ENCODE results near the gene KLF1.
"Not testable (repeated sequence)": the region's sequence is repeated elsewhere in the genome, so short reads cannot be mapped to it uniquely, and the experiment has no call there.

Gene KLF1

DNA sequence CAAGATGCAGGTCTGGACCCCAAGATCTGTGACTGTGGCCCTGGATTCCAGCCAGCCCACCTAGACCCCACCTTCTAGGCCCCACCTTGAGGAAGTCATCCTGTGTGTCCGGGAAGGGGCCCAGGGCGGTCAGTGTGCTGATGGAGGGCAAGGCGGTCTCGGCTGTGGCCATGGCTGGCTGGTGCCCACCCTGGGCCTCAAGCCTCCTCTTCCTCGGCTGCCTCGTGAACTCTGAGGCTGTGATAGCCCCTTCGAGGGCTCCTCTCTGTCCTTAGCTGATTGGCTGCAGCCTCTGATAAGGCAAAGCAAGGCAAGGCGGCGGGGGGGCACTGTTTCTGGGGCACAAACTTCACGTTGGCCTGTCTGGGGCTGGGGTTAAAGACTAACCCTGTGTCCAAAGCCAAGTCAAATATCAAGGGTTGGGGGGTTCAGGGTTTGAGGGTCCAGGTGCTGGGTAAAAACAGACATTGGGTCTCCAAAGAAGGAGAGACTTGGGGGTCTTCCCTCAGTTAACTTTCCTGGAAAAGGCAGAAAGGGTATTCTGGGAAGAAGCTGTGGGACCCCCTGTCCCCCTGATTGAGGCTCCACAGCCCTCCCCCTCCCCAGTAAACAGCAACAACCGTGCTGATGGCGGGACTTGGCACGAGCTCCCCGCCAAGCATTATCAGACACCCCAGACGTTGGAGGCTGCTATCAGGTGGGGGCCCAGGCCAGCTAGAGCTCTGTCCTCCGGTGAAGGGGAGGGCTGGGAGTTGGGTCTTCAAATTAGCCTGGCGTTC, at the start of gene KLF1:
KLF1 (minus strand) TSS at position 233 of the 779 bp plus-strand sequence; CDS start at position 172, 61 bp downstream.
- DNase-seq, result no peak

DNA sequence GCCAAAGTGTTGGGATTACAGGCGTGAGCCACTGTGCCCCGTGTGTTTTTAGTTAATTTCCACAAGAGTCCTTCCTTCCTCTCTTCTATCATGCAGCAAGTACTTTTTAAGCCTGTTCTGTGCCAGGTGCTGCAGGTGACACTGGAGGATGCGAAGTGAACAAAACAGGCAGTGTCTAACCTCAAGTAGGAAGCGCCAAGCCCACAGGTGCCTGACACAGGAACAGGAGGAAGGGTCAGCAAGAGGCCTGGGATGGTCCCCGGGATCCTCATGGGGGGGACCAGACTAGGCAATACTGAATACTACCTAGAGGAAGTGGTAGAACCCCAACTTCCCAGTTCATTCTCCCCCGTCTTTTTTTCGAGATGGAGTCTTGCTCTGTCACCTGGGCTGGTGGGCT, 49.6 kb upstream of the KLF1 start:
- no peak for DNase-seq

DNA sequence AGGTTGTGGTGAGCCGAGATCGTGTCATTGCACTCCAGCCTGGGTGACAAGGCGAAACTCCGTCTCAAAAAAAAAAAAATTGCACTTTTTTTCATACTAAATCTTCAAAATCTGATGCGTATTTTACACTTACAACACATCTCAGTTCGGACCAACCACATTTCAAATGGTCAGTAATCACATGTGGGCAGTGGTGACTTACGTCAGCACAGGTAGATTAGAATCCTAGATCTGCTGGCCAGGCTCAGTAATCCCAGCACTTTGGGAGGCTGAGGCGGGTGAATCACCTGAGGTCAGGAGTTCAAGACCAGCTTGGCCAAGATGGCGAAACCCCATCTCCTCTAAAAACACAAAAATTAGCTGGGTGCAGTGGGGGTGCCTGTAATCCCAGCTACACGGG, 48.1 kb upstream of the KLF1 start:
- no peak for DNase-seq

DNA sequence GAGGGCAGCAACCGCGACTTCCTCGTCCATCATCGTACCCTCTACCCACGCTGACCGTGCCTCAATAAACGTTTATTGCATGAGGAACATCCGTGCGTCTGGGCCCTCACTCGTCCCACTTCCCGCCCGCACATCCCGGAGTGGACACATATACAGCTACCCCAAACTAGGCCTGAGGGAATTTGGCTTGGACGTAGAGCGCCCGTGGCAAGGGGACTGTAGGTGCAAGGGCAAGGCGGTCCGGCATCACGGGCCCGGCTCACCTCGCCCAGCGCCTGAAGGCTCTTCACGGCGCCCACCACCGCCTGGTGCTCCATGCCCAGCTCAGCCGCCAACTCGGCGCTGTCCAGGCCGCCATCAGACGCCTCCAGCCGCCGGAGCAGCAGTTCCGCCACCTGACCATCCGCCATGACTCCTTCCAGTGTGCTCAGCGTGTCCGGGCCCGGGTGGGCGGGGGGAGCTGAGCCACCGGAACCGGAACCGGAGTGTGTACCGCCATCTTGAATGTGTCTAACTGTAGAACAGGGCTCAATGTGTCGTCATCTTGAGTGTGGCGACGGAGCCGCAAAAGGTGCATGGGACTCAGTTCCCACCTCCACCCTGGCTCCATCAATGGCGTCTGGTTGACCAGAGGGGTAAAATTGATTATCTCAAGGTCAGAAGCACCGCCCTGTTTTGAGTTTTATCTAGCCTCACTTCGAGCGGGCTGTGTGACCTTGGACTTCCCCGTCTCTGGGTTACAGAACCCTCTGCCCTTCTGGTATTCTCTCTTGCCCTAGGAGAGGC, 46.5 kb upstream of the KLF1 start, which contains the start of gene FARSA:
FARSA (minus strand) TSS at position 425 of the 786 bp plus-strand sequence; CDS start at position 410, 15 bp downstream.
- DNase-seq, result peak; percentile 85

DNA sequence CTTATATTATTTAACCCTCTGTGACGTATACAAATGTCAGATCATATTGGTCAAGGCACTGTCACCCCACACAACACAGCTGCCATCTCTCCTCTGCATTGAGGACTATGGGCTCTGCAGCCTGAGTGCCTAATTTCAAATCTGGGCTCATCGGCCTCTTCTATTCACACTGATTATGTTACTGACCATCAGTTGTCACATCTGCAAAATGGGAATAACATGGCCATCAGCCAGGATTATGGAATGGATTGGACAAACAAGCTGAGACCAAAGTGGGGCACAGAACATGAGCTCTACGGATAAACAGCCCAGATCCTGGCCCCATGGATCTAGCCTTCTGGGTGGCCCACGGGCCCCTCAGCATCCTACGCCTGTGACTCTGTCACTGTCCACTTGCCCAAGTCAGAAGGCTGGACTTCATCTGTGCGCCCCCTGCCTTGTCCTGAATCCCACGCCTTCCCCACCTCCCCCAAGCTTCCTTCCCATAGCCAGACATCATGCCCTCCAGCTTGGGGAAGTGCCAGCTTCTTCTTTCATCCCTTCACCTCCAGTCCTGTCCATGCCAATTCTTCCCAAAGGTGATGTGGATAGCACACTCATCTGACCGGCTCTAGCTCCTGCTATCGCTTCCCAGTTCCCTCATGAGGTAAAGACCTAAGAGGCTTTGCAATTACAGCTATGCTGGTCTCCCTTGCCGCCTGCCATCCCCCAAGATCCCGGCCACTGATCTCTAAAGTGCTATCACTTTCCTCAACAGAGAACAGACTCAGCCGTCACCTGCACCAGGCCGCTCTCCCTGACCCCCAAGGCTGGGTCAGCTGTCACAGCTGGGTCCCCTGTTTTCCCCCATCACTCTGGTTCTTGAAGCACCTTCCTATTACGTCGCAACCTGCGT, 45.6 kb upstream of the KLF1 start:
- DNase-seq, result no peak

DNA sequence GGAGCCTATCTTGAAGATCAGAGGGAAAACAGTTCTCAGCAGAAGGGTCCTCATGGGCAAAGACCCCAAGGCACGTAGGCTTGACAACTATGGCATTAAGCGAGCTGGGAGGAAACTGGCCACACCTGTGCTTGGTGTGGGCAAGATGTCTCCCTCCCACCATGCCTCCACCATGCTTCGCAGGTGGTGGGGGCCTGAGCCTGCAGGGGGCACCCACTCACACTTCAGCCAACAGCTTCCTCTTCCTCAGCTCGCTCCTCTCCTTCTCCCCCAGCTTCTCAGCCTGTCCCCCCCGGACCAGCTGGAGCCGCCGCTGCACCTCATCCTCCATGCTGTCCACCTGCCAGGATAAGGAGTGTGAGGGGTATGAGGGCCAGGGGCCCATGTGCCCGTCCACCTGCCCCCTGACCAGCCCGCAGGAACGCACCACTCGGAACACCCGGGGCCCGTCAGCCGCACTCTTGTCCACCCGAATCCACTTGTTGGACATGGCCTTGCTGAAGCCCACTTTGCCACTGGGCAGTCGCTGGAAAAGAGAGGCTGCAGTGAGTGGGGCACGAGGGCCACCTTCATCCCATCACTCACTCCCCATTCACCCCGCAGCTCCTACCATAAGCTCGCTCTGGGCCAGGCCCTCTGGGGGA, 43.1 kb upstream of the KLF1 start:
- DNase-seq, result no peak

DNA sequence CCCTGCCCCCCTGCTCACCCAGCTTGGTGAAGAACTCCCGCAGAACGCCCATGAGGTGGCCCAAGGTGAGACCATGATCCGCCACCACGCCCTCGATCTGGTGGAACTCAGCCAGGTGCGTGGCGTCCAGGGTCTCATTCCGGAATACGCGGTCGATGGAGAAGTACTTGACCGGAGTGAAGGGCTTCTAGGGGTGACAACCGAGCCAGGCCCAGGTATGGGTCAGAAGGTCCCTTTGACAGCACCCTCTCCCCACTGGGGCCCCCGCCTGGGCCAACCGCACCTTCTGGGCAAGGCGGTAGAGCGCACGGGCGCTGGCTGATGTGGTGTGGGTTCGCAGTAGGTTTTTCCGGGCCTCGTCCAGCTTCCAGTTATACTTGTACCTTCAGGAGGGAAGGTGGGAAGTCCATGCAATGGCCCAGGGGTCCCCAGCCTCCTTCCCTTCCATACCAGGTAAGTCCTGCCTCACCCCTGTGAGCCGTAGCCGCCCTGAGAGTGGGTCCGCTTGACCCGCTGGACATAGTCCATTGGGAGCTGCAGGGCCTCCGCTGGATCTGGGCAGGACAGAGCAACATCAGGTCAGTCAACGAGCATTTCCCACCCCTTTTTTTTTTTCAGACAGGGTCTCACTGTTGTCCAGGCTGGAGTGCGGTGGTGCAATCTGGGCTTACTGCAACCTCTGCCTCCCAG, 37.8 kb upstream of the KLF1 start:
- DNase-seq, result no peak

DNA sequence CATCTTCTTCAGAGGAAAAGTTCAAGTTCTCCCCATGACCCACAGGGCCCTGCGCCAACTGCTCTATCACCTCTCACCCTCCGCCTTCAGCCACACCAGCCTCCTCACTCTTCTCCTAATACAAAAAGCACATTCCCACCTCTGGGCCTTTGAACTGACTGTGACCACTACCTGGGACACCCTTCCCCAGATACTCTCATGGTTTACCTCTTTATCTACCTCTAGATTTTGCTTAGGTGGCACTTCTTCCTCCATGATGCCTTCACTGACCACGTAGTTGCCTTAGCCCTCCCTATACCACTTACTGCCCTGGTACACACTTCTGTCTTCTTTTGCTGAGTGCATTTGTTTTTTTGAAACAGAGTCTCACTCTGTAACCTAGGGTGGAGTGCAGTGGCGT, 36.0 kb upstream of the KLF1 start:
- no peak for DNase-seq

DNA sequence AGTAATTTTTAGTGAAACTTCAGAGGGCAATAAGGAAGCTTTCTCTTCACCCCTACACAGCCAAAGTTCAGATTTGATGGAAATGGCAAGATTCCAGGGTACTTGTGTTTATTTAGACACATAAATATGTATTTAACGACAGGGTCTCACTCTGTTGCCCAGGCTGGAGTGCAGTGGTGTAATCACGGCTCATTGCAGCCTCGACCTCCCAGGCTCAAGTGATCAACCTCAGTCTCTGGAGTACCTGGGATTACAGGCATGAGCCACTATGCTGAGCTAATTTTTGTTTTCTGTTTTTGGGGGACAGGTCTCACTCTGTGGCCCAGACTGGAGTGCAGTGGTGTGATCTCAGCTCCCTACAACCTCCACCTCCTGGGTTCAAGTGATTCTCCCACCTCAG, 34.0 kb upstream of the KLF1 start:
- no peak for DNase-seq

DNA sequence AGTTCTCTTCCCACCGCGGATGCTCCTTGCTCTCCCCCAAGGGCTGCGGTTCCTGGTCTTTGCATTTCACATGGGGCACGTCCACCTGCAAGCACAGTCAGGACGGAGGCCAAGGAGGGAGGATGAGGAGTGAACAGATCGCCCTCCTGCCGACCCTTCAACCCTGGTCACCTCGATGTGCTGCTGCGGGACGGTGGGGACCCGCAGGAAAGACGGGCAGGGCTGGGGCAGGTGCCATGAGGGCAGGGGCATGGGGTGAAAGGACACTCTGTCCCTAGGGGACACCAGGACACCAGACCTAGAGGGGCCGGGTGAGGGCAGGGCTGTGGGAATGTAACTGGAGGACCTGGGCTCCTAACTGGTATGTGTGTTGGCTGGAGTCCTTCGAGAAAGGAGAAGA, 31.3 kb upstream of the KLF1 start:
- no peak for DNase-seq

DNA sequence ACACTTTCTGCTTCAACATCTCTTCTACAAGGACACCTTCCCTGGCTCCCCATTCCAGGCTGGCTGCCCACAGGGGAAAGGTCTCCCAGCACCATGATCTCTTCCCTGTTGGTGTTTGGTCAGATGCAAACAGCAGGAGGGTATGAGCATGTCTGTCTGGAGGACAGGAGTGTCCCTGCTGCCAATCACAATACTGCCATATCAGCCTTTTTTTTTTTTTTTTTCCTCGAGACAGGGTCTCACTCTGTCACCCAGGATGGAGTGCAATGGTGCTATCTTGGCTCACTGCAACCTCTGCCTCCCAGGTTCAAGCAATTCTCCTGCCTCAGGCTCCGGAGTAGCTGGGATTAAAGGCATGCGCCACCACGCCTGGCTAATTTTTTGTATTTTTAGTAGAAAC, 28.9 kb upstream of the KLF1 start:
- not testable (repeated sequence) for DNase-seq

DNA sequence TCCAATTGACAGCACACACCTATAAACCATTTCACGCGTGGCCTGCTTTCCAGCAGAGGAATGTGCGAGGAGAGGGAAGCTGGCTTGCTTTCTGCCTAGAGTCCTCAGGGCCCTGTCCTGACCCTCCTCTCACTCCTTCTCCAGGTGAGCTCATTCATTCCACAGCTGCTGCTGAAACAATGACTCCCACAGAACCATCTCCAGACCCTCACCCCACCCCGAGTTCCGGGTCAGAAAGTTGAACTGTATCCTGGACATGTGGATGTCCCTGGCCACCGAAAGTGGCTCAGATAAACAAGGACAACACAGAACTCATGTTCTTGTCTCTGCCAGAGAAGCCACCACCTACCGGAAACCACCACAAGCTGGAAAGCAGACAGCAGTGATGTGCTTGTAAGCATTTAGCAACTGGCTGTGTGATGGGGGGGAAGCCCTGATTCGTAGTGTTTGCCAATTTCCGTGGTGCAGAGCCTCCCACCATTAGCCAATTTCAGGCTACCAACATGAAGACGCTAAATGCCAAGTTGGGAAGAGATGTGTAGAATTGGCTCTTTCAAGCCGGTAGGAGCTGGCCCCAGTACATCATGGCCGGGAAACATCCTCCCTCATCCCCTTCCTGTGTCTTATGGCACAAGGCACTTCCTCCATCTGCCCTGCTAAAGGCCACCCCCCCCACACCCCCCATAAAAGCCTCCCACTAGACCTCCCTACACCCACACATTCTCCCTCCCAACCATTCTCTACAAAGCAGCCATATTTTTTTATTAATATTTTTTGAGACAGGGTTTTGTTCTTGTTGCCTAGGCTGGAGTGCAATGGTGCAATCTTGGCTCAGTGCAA, 27.1 kb upstream of the KLF1 start:
- peak; percentile 64 for DNase-seq

DNA sequence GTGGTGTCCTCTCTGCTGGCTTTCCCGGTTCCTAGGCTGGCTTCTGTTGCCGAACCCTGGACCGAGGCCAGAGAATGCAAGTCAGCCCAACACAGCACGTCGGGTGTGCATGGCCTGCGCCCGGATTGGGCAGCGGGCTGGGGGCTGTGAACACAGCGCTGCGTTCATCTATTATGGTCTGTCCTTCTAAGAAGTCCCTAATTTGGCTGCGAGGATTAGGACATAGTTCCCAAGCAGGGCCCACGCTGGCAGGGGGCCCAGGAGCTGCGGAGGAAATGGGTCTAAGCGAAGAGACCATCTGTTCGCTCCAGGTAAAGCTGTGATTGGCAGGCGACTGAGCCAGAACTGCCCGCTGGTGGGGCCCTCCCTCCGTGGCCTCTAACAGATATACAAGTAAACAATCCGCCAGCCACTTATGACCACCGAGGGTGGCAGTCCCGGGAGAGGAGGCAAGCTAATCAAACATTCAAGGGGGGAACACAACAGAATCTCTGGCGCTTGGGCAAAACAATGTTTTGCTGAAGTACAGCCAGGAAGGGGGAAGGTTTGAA, 26.1 kb upstream of the KLF1 start:
- no peak for DNase-seq

DNA sequence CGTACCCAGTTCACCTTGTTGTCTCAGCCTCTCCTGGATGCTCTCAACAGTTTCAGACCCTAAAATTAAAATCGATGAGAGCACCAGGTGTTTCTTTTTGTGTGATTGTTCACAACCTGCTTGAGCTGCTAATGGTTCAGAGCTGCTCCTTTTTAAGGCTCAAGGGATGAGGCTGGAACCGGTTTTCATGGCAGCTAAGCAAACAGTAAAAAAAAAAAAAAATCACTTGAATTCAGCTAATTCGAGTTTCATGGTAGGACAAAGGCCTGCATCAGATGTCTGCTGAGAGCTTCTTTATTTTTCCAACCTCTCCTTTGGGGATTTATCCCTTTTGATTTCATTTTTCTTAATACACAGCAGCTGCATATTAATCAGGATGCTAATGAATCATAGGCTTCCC, 25.6 kb upstream of the KLF1 start:
- DNase-seq, result no peak

DNA sequence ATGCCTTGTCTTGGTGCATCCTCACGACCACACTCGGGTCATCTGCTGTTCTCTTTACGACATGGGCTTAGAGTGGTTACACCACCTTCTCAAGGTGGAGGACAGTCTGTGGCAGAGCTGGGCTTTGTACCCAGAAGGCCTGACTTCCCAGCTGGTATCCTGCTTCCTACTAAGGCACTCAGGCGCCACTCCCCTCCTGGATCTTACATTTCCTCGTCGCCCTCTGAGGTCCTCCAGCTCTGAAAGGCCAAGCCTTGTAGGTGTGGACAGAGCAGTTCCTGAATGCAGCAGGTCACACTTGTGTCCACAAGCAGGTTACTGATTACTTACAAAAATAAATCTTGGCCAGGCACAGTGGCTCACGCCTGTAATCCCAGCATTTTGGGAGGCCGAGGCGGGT, 20.2 kb upstream of the KLF1 start:
- no peak for DNase-seq

DNA sequence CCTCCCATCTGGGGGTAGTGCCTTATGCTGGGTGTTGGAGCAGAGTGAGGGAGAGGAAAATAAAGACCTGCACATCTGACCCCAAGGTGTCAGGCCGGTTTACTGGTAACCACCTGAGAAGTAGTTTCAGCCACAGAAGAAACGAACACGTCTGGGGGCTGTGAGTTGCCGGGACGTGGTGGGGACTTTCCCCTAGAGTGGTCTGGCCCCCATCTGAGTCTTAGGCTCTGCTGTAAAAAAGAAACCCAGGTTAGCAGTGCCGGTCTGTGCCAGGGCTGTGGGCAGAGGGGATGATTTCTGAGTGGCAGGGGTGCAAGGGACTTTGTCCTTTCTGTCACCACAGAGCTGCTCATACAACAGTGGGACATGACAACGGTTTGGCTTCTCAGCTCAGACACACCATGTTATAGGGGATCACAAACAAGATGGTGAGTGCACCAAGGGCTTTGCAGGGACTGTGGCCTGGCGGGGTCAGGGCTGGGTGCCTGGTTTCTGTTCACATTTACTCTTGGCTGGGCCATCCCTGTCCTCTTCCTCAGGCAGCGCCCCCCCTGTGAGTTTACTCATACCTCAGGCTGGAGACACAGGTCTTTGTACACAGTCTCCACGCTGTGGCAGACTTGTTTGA, 13.0 kb upstream of the KLF1 start:
- no peak for DNase-seq

DNA sequence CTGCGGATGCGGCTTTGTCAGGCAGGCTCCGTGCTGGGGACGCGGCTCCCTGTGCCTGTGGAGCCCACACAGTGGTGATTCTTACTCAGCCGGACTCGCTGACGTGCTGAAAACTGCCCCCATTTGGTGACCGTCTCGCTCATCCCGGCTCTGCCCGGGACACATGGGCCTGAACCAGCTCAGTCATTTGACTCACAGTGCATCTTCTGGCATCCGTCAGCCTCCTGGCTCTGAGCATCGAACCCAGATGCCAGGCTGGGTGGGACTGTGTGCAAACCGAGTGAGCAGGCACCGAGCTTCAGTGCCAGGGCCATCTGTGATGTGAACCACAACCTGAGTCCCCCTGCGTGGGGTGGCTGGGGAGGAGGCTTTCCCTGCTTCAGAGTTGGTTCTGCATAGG, 9.5 kb upstream of the KLF1 start:
- no peak for DNase-seq

DNA sequence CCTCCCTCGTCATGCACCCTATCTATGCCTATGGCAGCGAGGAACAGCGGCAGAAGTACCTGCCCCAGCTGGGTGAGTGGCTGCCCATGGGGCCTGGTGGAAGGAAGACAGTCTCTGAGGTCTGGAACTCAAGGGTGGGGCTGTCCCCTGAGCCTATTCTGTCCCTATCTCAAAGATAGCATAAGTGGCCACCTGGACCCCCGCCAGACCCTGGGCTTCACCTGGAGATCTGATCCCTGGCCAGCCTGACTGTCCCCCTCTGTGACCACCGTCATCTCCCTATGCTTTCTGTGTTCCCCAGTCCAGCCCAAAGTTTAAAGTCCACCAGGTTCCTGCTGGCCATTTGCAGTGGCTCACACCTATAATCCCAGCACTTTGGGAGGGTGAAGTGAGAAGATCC, 6.6 kb upstream of the KLF1 start:
- no peak for DNase-seq

DNA sequence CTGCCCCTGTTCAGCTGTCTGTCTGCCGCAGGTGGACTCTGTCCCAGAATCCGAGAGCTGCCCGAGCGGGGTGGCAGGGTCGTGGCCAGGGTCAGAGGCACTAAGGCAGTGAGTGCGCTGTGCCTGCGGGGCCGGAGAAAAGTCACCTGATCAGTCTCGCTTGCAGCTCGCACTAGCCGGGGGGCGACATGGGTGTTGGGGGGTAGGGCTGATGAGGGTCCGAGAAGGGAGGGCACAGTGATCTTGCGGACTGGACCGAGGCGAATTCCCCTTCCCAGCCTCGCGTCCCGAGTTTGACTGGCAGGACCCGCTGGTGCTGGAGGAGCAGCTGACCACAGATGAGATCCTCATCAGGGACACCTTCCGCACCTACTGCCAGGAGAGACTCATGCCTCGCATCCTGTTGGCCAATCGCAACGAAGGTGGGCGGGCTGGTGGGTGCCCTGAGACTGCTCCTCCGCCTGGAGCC, 4.6 kb upstream of the KLF1 start:
- no peak for DNase-seq

All from activated gamma-delta T cell treated with Interleukin-2 at 50 U/mL for 16 hours (primary cell).